HFFc6 (cell line): ENCODE results near the gene CKS2. TPM values are rescaled to one million over a fixed set of nuclear protein-coding genes. Genes with fewer than 3 reads are reported as not detected.

Experiments used
- DNase-seq: peaks from one replicate; pipeline ENCODE4 v3.0.0-alpha.2; 2018
- H3K27ac Mint-ChIP-seq: 2 replicates; pipeline ENCODE4 v1.8.0; 2020; ENCODE audit warnings: mild to moderate bottlenecking, mixed read lengths
- H3K27me3 Mint-ChIP-seq: 2 replicates; pipeline ENCODE4 v1.8.0; 2021; ENCODE audit warnings: mild to moderate bottlenecking, moderate library complexity, mixed read lengths; ENCODE audit not compliant: insufficient read depth
- H3K36me3 Mint-ChIP-seq: 2 replicates; pipeline ENCODE4 v1.8.0; 2021; ENCODE audit warnings: low read depth, mixed read lengths
- H3K4me1 Mint-ChIP-seq: 2 replicates; pipeline ENCODE4 v1.8.0; 2020; ENCODE audit warnings: low read depth, mixed read lengths
- H3K4me3 Mint-ChIP-seq: 2 replicates; pipeline ENCODE4 v1.8.0; 2020; ENCODE audit warnings: mild to moderate bottlenecking, moderate library complexity, mixed read lengths
- H3K9me3 Mint-ChIP-seq: 2 replicates; pipeline ENCODE4 v1.8.0; 2020; ENCODE audit warnings: mild to moderate bottlenecking, mixed read lengths
- total RNA-seq, 6 experiments: library from RNA; stranded (reverse); fragmentation: NEBNext Ultra II Directional; extraction: Animal tissue kit (Norgen Biotek cat#: 25700); gene quantifications; 2 replicates in 1 of 6; 3 replicates in 5 of 6; pipeline ENCODE4 v1.2.3, GENCODE V29; 2021
- TF ChIP-seq, protein P1 (sequence below): fragments of 200-600 bp; sonication (generic); IDR thresholded peaks from 2 replicates; pipeline ENCODE4 v1.5.0; 2021; ENCODE audit warnings: antibody characterized with exemption, mild to moderate bottlenecking

CKS2 gene
- total RNA-seq, 6 experiments from 2014 or later, result 65.7 to 135 (median 123) TPM

DNA sequence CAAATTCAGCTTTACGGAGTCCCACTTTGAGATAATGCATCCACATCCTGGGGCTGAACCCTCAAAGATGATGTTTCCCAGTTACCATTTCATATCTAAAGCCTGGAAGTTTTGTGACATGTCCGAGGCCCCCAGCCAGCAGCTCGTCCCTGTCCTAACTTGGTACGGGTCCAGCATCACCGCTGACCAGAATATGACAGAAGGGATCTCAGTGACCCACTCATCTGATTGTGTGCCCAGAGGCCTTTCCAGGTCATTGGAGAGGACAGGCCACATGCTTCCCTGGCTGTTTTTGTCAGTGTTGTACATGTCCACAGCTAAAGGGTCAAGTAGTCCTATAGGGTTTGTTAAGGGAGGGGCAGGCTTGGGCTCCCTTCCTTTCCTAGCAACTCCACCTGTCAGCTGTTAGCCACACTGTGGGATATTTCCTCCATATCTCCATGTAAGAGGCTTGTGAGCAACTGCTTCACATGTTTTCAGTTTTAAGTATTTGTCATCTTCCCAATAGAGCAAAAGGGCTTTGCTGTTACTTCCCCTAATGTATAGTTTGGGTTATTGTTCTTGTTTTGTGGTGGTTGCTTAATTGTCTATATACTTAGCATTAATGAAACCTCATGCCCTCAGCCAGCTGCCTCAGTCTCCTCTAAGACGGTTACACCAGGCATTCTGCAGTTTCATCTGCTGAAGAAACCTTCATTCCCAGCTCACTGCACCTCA, 40.7 kb downstream of the CKS2 start:
- DNase-seq, result no peak
- Mint-ChIP-seq H3K9me3 (no peaks in the 10 kb centered on the region), H3K27me3 (no peaks in the 10 kb centered on the region; the same call in 1 of the 2 replicates), H3K27ac (no peak overlapping the region), H3K4me1 (no peaks in the 10 kb centered on the region), H3K36me3 (peaks cover 32% of the 10 kb centered on the region), H3K4me3 (no peak overlapping the region)
- TF ChIP-seq, protein P1, sequence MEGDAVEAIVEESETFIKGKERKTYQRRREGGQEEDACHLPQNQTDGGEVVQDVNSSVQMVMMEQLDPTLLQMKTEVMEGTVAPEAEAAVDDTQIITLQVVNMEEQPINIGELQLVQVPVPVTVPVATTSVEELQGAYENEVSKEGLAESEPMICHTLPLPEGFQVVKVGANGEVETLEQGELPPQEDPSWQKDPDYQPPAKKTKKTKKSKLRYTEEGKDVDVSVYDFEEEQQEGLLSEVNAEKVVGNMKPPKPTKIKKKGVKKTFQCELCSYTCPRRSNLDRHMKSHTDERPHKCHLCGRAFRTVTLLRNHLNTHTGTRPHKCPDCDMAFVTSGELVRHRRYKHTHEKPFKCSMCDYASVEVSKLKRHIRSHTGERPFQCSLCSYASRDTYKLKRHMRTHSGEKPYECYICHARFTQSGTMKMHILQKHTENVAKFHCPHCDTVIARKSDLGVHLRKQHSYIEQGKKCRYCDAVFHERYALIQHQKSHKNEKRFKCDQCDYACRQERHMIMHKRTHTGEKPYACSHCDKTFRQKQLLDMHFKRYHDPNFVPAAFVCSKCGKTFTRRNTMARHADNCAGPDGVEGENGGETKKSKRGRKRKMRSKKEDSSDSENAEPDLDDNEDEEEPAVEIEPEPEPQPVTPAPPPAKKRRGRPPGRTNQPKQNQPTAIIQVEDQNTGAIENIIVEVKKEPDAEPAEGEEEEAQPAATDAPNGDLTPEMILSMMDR, result no peak

DNA sequence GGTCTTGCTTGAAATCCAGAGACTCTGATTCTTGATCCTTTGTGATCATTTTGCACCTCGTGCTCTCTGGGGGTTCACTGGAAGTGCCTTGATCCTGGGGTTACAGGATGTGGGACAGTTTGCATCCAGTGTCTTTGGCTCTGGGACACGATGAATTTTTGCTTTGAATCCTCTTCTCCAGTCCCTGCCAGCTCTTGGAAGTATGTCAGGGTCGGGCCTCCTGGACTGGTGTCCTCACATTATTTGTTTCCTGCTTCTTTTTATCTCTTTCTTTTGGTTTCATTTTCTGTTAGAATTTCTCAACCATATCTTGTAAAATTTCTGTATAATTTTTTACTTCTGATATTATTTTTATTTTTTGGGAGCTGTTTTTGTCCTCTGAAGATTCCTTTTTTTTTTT, 41.5 kb downstream of the CKS2 start:
- TF ChIP-seq, protein P1, result no peak
- peaks cover 32% of the 10 kb centered on the region for H3K36me3 Mint-ChIP-seq
- no peaks in the 10 kb centered on the region for H3K4me1 Mint-ChIP-seq
- H3K9me3 Mint-ChIP-seq, result no peaks in the 10 kb centered on the region
- DNase-seq, result no peak
- H3K27ac Mint-ChIP-seq, result no peak overlapping the region
- no peak overlapping the region for H3K4me3 Mint-ChIP-seq
- H3K27me3 Mint-ChIP-seq, result no peaks in the 10 kb centered on the region; the same call in 1 of the 2 replicates

DNA sequence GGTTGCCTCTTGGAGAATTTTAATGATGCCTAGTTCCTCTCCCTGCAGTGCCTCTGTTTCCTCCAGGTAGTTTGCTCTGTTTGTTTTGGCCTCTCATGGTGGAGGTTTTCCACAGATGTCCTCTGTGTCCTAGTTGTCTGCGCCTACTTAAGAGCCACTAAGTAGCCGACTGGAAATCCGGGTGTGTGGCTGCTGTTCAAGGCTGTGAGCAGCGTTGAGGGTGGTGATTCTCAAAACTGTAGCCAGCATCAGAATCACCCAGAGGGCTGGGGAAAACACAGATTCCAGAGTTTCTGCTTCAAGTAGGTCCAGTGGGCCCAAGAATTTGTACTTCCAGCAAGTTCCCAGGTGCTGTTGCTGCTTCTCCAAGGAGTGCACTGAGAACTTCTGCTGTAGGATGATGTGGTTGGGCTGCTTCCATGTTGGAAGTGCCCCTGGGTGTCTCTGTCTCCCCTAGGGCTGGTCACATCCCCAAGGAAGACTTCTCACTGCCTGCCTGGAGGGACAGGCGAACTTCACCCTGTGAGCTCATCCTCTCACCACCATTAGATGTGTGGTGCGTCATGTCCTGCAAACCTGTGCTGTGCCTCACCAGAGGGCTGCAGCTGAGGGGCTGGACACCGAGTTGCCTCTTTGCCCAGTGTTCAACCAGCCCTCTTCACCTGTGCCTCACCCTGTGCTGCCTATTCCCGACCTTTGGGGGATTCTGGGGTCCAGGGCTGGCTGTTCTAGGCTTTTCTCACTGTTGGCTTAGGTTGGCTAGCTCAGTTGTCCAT, 42.1 kb downstream of the CKS2 start:
- Mint-ChIP-seq H3K27ac (no peak overlapping the region), H3K4me3 (no peak overlapping the region), H3K27me3 (no peaks in the 10 kb centered on the region; the same call in 1 of the 2 replicates), H3K9me3 (no peaks in the 10 kb centered on the region), H3K36me3 (peaks cover 32% of the 10 kb centered on the region), H3K4me1 (no peaks in the 10 kb centered on the region)
- TF ChIP-seq, protein P1, result no peak
- no peak for DNase-seq

DNA sequence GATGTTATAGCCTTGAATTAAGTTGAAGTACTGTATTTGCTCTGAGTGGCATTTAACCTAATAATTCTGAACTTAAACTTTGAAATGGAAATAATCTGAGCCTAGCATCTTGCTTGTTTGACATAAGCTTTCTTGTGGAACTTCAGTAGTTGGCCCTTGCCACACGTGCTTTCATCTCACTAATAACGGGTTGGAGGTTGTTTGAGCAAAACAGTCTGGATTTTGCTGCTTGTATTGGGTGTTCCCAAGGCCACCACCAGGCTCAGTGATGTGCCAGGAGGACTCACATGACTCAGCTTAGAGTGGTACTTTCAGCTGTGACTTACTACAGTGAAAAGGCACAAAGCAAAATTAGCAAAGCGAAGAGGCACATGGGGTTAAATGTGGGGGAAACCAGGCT, 43.0 kb downstream of the CKS2 start:
- Mint-ChIP-seq H3K27me3 (no peaks in the 10 kb centered on the region; the same call in 1 of the 2 replicates), H3K4me1 (no peaks in the 10 kb centered on the region), H3K36me3 (peaks cover 33% of the 10 kb centered on the region), H3K4me3 (no peak overlapping the region), H3K27ac (no peak overlapping the region), H3K9me3 (no peaks in the 10 kb centered on the region)
- TF ChIP-seq, protein P1, result 0 out of 2 replicates have a peak, but pooled peaks have one; percentile 16
- DNase-seq, result no peak

DNA sequence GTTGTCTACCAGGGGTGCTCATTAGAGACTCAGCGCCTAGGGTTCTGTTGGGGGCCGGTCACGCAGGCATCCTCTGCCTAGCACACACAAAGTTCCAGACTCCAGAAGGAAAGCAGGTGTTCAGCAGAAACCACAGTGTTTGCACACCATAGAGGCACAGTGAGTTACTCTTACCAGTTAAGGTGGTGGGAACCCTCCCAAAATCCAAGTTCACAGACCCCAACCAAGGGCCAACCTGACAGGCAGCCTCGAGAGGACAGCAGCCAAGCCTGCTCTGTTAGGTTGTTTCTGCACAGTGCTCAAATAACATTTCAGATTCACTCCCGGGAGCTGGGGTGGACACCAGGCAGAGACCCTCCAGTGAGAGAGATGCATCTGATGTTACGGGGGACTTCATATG, 43.5 kb downstream of the CKS2 start:
- TF ChIP-seq, protein P1, result no peak
- Mint-ChIP-seq H3K27ac (no peak overlapping the region), H3K4me3 (no peak overlapping the region), H3K36me3 (peaks cover 32% of the 10 kb centered on the region), H3K27me3 (no peaks in the 10 kb centered on the region; the same call in 1 of the 2 replicates), H3K4me1 (no peaks in the 10 kb centered on the region; the same call in 1 of the 2 replicates), H3K9me3 (no peaks in the 10 kb centered on the region)
- DNase-seq, result no peak
